Skeletal muscle satellite cell (primary cell): Measurements from ENCODE around the gene CISD3.

Source experiments
- H3K27me3 ChIP-seq: 2 replicates; pipeline ENCODE4 v1.7.0; 2013; ENCODE audit warnings: low read length; ENCODE audit not compliant: control insufficient read depth, insufficient read depth
- H3K36me3 ChIP-seq: 2 replicates; pipeline ENCODE4 v1.7.0; 2013; ENCODE audit warnings: mild to moderate bottlenecking, control low read depth, low read length; ENCODE audit not compliant: insufficient read depth
- H3K4me1 ChIP-seq: 2 replicates; pipeline ENCODE4 v1.7.0; 2013; ENCODE audit warnings: low read length; ENCODE audit not compliant: control insufficient read depth, insufficient read depth
- H3K4me2 ChIP-seq: 2 replicates; pipeline ENCODE4 v1.7.0; 2013; ENCODE audit warnings: mild to moderate bottlenecking, low read length
- H3K4me3 ChIP-seq: 2 replicates; pipeline ENCODE4 v1.7.0; 2013; ENCODE audit warnings: low read length
- H3K9ac ChIP-seq: 2 replicates; pipeline ENCODE4 v1.7.0; 2013; ENCODE audit warnings: mild to moderate bottlenecking, low read depth, low read length, moderate library complexity
- H3K9me3 ChIP-seq: replicated peaks from 2 replicates; pipeline ENCODE4 v1.7.0; 2013; ENCODE audit warnings: mild to moderate bottlenecking, control low read depth, low read length

CISD3 gene

GRCh38 chr17:38702166-38702915, 27.8 kb upstream of the CISD3 start:
- H3K4me3 ChIP-seq, result peak overlapping the region; percentile 74
- H3K4me1 ChIP-seq, result peaks cover 39% of the 10 kb centered on the region
- no peaks in the 10 kb centered on the region for H3K36me3 ChIP-seq
- H3K9me3 ChIP-seq, result no peaks in the 10 kb centered on the region
- peak overlapping the region; percentile 74 for H3K9ac ChIP-seq
- no peaks in the 10 kb centered on the region for H3K27me3 ChIP-seq
- peak overlapping the region; percentile 84 for H3K4me2 ChIP-seq

DNA sequence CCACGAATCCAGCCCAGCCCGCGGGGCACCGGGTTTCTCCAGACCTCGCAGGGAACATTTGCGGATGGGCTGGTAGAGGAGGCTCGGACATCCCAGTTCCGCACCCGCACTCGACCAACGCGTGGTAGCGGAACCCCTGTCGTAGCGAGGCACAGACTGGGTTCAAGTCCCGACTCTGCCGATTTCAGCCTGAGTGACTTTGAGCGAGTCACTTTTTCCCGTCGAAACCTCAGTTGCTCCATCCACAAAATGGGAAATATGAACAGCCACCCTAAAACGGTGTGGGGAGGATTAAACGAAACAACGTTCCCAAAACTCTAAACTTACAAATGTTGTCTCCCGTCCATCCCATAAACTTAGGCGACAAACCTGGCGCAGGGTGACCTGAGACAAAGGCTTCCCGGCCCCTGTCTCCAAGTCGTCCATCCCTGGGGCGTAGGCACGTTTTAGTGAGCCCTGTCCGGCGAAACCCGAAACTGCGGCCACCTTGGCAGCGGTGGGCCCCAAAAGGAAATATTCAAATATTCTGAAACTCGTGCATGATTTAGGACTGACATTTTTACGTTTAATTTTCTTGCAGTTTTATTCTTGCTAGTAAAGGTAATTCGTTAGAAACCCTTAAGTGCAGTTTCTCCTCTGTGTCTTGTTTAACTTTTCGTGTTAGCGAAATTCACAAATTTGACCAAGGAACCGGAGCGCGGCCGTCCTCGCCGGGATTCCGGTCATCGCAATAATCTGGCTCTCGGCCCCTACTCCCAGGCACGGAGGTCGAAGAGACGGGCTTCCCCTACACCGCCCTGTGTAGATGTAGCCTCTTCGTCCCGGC, 27.0 kb upstream of the CISD3 start:
- no peaks in the 10 kb centered on the region for H3K27me3 ChIP-seq
- H3K9ac ChIP-seq, result peak overlapping the region; percentile 74
- H3K4me1 ChIP-seq, result peaks cover 39% of the 10 kb centered on the region
- H3K4me3 ChIP-seq, result peak overlapping the region; percentile 74
- H3K4me2 ChIP-seq, result peak overlapping the region; percentile 84
- no peaks in the 10 kb centered on the region for H3K36me3 ChIP-seq
- no peaks in the 10 kb centered on the region for H3K9me3 ChIP-seq

- Histone ChIP-seq H3K27me3 (no peaks in the 10 kb centered on the region), H3K4me1 (peaks cover 39% of the 10 kb centered on the region), H3K4me2 (peak overlapping the region; percentile 84), H3K9ac (peak overlapping the region; percentile 86), H3K36me3 (peaks cover 2% of the 10 kb centered on the region), H3K9me3 (no peaks in the 10 kb centered on the region), H3K4me3 (peak overlapping the region; percentile 74)
These were observed 26.2 kb upstream of the CISD3 start for GRCh38 chr17:38703742-38704605.

GRCh38 chr17:38704606-38705522, 25.3 kb upstream of the CISD3 start, which contains the start of gene MLLT6:
Gene MLLT6, plus strand, starts transcription at chr17:38705273. Its CDS starts 360 bp downstream, at chr17:38705633.
- H3K9me3 ChIP-seq, result no peaks in the 10 kb centered on the region
- peaks cover 11% of the 10 kb centered on the region for H3K36me3 ChIP-seq
- H3K9ac ChIP-seq, result peak within 1 kb of the TSS; percentile 86
- H3K4me2 ChIP-seq, result peak within 1 kb of the TSS; percentile 95
- peak within 1 kb of the TSS; percentile 74 for H3K4me3 ChIP-seq
- H3K4me1 ChIP-seq, result peaks cover 39% of the 10 kb centered on the region
- H3K27me3 ChIP-seq, result no peaks in the 10 kb centered on the region

DNA sequence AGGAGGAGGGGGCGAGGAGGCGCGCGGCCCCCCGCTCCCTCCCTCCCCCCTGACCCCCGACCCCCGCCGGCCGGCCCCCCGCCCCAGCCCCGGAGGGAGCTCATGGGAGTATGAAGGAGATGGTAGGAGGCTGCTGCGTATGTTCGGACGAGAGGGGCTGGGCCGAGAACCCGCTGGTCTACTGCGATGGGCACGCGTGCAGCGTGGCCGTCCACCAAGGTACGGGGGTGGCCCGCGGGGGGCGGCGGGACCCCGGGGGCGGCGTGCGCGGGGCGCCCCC, 24.7 kb upstream of the CISD3 start:
- H3K4me2 ChIP-seq, result peak overlapping the region; percentile 95
- no peaks in the 10 kb centered on the region for H3K27me3 ChIP-seq
- H3K4me3 ChIP-seq, result peak overlapping the region; percentile 74
- no peaks in the 10 kb centered on the region for H3K9me3 ChIP-seq
- peak overlapping the region; percentile 77 for H3K9ac ChIP-seq
- H3K4me1 ChIP-seq, result peaks cover 39% of the 10 kb centered on the region
- peaks cover 14% of the 10 kb centered on the region for H3K36me3 ChIP-seq

- Histone ChIP-seq H3K9me3 (no peaks in the 10 kb centered on the region), H3K9ac (peak overlapping the region; percentile 77), H3K4me1 (peaks cover 39% of the 10 kb centered on the region), H3K4me2 (peak overlapping the region; percentile 95), H3K27me3 (no peaks in the 10 kb centered on the region), H3K4me3 (peak overlapping the region; percentile 74), H3K36me3 (peaks cover 14% of the 10 kb centered on the region)
These were observed 24.2 kb upstream of the CISD3 start for GRCh38 chr17:38705803-38706504.

DNA sequence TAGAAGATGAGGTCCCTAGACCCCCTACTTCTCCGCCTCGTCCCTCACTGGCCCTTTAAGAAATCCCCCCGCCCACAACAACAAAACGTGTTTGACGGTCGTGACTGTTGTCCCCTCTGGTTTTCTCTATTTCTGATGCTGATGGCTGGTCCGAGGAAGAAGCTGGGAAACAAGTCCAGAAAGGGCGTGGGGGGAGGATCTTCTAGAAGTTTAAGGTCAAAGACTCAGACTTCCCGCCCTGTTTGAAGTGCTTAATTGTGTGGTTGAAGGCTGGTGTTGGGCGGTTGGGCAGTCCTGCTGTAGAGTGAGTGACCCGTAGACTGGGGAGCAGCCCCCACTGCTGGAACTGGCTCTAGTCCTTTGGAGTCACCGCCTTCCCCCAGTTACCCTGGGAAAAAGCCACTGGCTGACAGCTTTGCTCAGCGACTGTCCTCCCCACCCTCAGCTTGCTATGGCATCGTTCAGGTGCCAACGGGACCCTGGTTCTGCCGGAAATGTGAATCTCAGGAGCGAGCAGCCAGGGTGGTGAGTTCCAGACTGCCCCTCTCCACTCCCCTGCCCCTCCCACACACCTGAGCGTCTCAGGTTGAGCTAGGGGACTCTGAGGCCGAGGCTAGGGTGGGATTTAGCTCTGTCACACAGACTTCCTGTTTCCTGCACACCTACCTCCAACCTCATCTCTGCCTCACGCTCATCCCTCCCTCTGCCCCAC, 23.5 kb upstream of the CISD3 start:
- Histone ChIP-seq H3K4me2 (peak overlapping the region; percentile 95), H3K9ac (peak overlapping the region; percentile 77), H3K27me3 (no peaks in the 10 kb centered on the region), H3K9me3 (no peaks in the 10 kb centered on the region), H3K4me3 (peak overlapping the region; percentile 74), H3K4me1 (peaks cover 36% of the 10 kb centered on the region), H3K36me3 (peaks cover 14% of the 10 kb centered on the region)

DNA sequence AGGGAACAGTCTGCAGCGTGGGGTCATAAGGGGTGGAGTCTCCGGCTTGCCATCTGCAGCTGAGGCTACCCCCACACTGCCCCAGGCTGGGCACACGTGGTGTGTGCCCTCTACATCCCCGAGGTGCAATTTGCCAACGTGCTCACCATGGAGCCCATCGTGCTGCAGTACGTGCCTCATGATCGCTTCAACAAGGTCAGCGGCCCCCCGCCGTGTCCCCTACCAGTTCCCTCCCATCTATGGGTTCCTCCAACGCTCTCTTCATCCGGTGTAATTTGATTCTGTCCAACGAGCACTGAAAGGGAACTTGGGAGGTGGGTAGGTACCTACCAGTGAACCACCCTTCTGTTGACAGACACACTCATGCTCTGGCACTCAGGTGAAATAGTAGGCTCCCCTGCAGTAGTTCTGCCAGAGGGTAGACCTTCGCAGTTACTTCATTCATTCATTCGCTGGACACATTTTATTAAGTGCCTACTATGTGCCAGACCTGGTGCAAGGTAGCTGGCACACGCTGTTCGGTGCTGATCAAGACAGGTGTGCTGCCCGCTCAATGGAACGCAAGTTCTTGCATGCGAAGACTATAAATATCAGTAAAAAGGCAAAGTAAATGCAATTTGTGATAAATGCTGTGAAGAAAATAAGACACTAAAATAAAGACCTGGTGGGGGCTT, 22.3 kb upstream of the CISD3 start:
- Histone ChIP-seq H3K9ac (no peak overlapping the region), H3K4me2 (no peak overlapping the region), H3K9me3 (no peaks in the 10 kb centered on the region), H3K4me3 (no peak overlapping the region), H3K4me1 (peaks cover 31% of the 10 kb centered on the region), H3K27me3 (no peaks in the 10 kb centered on the region), H3K36me3 (peaks cover 14% of the 10 kb centered on the region)

- Histone ChIP-seq H3K4me1 (peaks cover 17% of the 10 kb centered on the region), H3K9ac (no peak overlapping the region), H3K4me2 (no peak overlapping the region), H3K9me3 (no peaks in the 10 kb centered on the region), H3K4me3 (no peak overlapping the region), H3K27me3 (no peaks in the 10 kb centered on the region), H3K36me3 (peaks cover 25% of the 10 kb centered on the region)
These were observed 20.9 kb upstream of the CISD3 start for GRCh38 chr17:38709104-38709820.
